Breast epithelium (tissue), 3 donors: ENCODE results near the gene CHD6.

Experiments
- CTCF ChIP-seq, 3 donors: fragments of 450-650 bp; IDR thresholded peaks; one replicate each; pipeline ENCODE4 v1.5.1; 2016 to 2017; ENCODE audit warnings: antibody characterized with exemption in 3 of 3, mild to moderate bottlenecking in 3 of 3, moderate library complexity in 3 of 3
- POLR2A ChIP-seq: fragments of 450-650 bp; IDR thresholded peaks from one replicate; pipeline ENCODE4 v1.6.1; 2016; ENCODE audit warnings: antibody characterized with exemption, mild to moderate bottlenecking, moderate library complexity

- no peak for TF ChIP-seq POLR2A
- TF ChIP-seq CTCF (IDR thresholded peaks at IDR 0.05), result no peak
Observed at GRCh38 chr20:41463567-41463966, 154.6 kb downstream of the CHD6 start.
